HEK293 (cell line): ENCODE data around the gene DNASE2B.

ENCODE experiments used
- CTCF ChIP-seq: fragments of 450-650 bp; formaldehyde crosslinking; IDR thresholded peaks from 2 replicates; pipeline ENCODE4 v1.5.1; 2016; ENCODE audit warnings: missing biosample characterization, missing genetic modification characterization
- ELK4 ChIP-seq: IDR thresholded peaks from 2 replicates; pipeline ENCODE4 v1.6.1; 2011; ENCODE audit warnings: mild to moderate bottlenecking, low read depth, low read length, borderline replicate concordance
- MYNN ChIP-seq: fragments of 450-650 bp; formaldehyde crosslinking; IDR thresholded peaks from 2 replicates; pipeline ENCODE4 v1.5.1; 2016; ENCODE audit warnings: missing biosample characterization, missing genetic modification characterization, borderline replicate concordance
- MZF1 ChIP-seq: fragments of 450-650 bp; formaldehyde crosslinking; IDR thresholded peaks from 2 replicates; pipeline ENCODE4 v1.5.1; 2017; ENCODE audit warnings: missing biosample characterization, missing genetic modification characterization, borderline replicate concordance
- YY1 ChIP-seq: fragments of 450-650 bp; formaldehyde crosslinking; IDR thresholded peaks from 2 replicates; pipeline ENCODE4 v1.5.1; 2018; ENCODE audit warnings: missing biosample characterization, missing genetic modification characterization
- ZBTB20 ChIP-seq: fragments of 450-650 bp; formaldehyde crosslinking; IDR thresholded peaks from 2 replicates; pipeline ENCODE4 v1.5.1; 2016; ENCODE audit warnings: missing biosample characterization, missing genetic modification characterization
- ZBTB48 ChIP-seq: fragments of 450-650 bp; formaldehyde crosslinking; IDR thresholded peaks from 2 replicates; pipeline ENCODE4 v1.5.1; 2016; ENCODE audit warnings: missing biosample characterization, missing genetic modification characterization
- ZNF274 ChIP-seq, 2 experiments: fragments of 200-500 bp in 1 of 2; fragments of 450-650 bp in 1 of 2; sonication (Bioruptor generic) in 1 of 2; formaldehyde crosslinking in 1 of 2; IDR thresholded peaks; 2 replicates each; pipeline versions ENCODE4 v1.5.1 to v1.6.1; 2014 to 2016; ENCODE audit warnings: borderline replicate concordance in 1 of 2, inconsistent platforms in 1 of 2, low read length in 1 of 2, missing biosample characterization in 1 of 2, missing genetic modification characterization in 1 of 2
- ZNF426 ChIP-seq: fragments of 450-650 bp; formaldehyde crosslinking; IDR thresholded peaks from 2 replicates; pipeline ENCODE4 v1.5.1; 2017; ENCODE audit warnings: missing biosample characterization, missing genetic modification characterization, mild to moderate bottlenecking, inconsistent platforms, moderate library complexity
- ZNF626 ChIP-seq: fragments of 450-650 bp; sonication (Bioruptor Pico); formaldehyde crosslinking; IDR thresholded peaks from 2 replicates; pipeline ENCODE4 v1.5.1; 2018; ENCODE audit warnings: missing biosample characterization, missing genetic modification characterization, inconsistent platforms
- ZNF629 ChIP-seq: fragments of 450-650 bp; formaldehyde crosslinking; IDR thresholded peaks from 2 replicates; pipeline ENCODE4 v1.5.1; 2017; ENCODE audit warnings: missing biosample characterization, missing genetic modification characterization
- ZNF704 ChIP-seq: fragments of 450-650 bp; formaldehyde crosslinking; IDR thresholded peaks from 2 replicates; pipeline ENCODE4 v1.5.1; 2016; ENCODE audit warnings: missing biosample characterization, missing genetic modification characterization
- ZNF768 ChIP-seq: fragments of 450-650 bp; formaldehyde crosslinking; IDR thresholded peaks from 2 replicates; pipeline ENCODE4 v1.5.1; 2018; ENCODE audit warnings: missing biosample characterization, mild to moderate bottlenecking, missing genetic modification characterization
- ZNF785 ChIP-seq: fragments of 450-650 bp; formaldehyde crosslinking; IDR thresholded peaks from 2 replicates; pipeline ENCODE4 v1.5.1; 2016; ENCODE audit warnings: missing biosample characterization, missing genetic modification characterization

GRCh38 chr1:84360316-84360715 is 38.0 kb upstream of the DNASE2B start:
- no peak for TF ChIP-seq ZNF785
- TF ChIP-seq ZBTB48 (tag by site-specific recombination): no peak
- TF ChIP-seq CTCF (tag by site-specific recombination): no peak
- TF ChIP-seq ZNF629 (tag by site-specific recombination): no peak
- TF ChIP-seq ZNF626: no peak
- no peak for TF ChIP-seq MYNN
- no peak for TF ChIP-seq ZNF426 (tag by site-specific recombination)
- TF ChIP-seq YY1 (tag by site-specific recombination): no peak
- TF ChIP-seq ZNF704 (tag by site-specific recombination): no peak
- TF ChIP-seq ZBTB20 (tag by site-specific recombination): no peak
- no peak for TF ChIP-seq ZNF768 (tag by site-specific recombination)
- TF ChIP-seq MZF1 (tag by site-specific recombination): no peak
- no peak for TF ChIP-seq ZNF274 (IDR thresholded peaks at IDR 0.05; ENCODE audit: low read length)
- no peak for TF ChIP-seq ZNF274 (tag by site-specific recombination; IDR thresholded peaks at IDR 0.05; ENCODE audit: borderline replicate concordance)
- TF ChIP-seq ELK4: no peak
